T-helper 2 cell treated with Interferon-gamma antibody and Interleukin-4, amounts not matched to agents 100 ng/mL and 5 ng/mL, for 36 hours (primary cell): ENCODE measurements around the gene CLEC3B. TPM values are rescaled to one million over a fixed set of nuclear protein-coding genes. Genes with fewer than 3 reads are reported as not detected.
"Not testable (repeated sequence)": the region's sequence is repeated elsewhere in the genome, so short reads cannot be mapped to it uniquely, and the experiment has no call there.

Experiments
- intact Hi-C: fragments of 100-400 bp; cut with micrococcal nuclease; formaldehyde crosslinking; loops from one replicate; pipeline ENCODE4 v1.15.1; 2023
- total RNA-seq: library from RNA; stranded (reverse); gene quantifications from 2 replicates; pipeline ENCODE4 v1.2.3, GENCODE V29; 2022

CLEC3B gene
- total RNA-seq, 1 donor from 2014 or later = 0.36 TPM

GRCh38 chr3:45064512-45065372, 38.6 kb downstream of the CLEC3B start:
- intact Hi-C loops = loop anchor here (2.0 kb wide), 2 partner anchors 24 to 46 kb away; no protein-coding TSS in a partner anchor

GRCh38 chr3:45065373-45065720, 39.2 kb downstream of the CLEC3B start:
- intact Hi-C loops = loop anchor here (2.0 kb wide), 2 partner anchors 25 to 45 kb away; no protein-coding TSS in a partner anchor

GRCh38 chr3:45066109-45066801, 40.2 kb downstream of the CLEC3B start:
- intact Hi-C loops = no loop called here

GRCh38 chr3:45067486-45067885, 41.4 kb downstream of the CLEC3B start:
- intact Hi-C loops = no loop called here

- intact Hi-C loops = no loop called here
Observed at GRCh38 chr3:45067941-45068340, 41.8 kb downstream of the CLEC3B start.

GRCh38 chr3:45071075-45071474, 45.0 kb downstream of the CLEC3B start:
- intact Hi-C loops = no loop called here

GRCh38 chr3:45075821-45076625, 49.9 kb downstream of the CLEC3B start:
- intact Hi-C loops = no loop called here

- intact Hi-C loops = not testable (repeated sequence)
Observed at GRCh38 chr3:45078256-45078655, 52.2 kb downstream of the CLEC3B start.

- intact Hi-C loops = loop anchor here (1.0 kb wide), 1 partner anchor 131 kb away; no protein-coding TSS in a partner anchor
Observed at GRCh38 chr3:45078910-45079522, 52.9 kb downstream of the CLEC3B start.

GRCh38 chr3:45079715-45080114, 53.6 kb downstream of the CLEC3B start:
- intact Hi-C loops = loop anchor here (1.0 kb wide), 1 partner anchor 131 kb away; no protein-coding TSS in a partner anchor

GRCh38 chr3:45080824-45081223, 54.7 kb downstream of the CLEC3B start:
- intact Hi-C loops = no loop called here

GRCh38 chr3:45081506-45082141, 55.5 kb downstream of the CLEC3B start:
- intact Hi-C loops = no loop called here

- intact Hi-C loops = no loop called here
Observed at GRCh38 chr3:45082142-45082538, 56.0 kb downstream of the CLEC3B start.

- intact Hi-C loops = no loop called here
Observed at GRCh38 chr3:45083023-45083422, 56.9 kb downstream of the CLEC3B start.

- intact Hi-C loops = no loop called here
Observed at GRCh38 chr3:45084361-45084760, 58.3 kb downstream of the CLEC3B start.

- intact Hi-C loops = no loop called here
Observed at GRCh38 chr3:45084820-45085816, 59.0 kb downstream of the CLEC3B start.
